Smooth muscle cell (in vitro differentiated cells): Measurements from ENCODE around the gene ABCC1. TPM values are rescaled to one million over a fixed set of nuclear protein-coding genes. Genes with fewer than 3 reads are reported as not detected.

Source experiments
- DNase-seq: peaks from one replicate; lab custom pipeline; 2025; ENCODE audit not compliant: unreplicated experiment; lab: John Stamatoyannopoulos, UW
- H2AFZ ChIP-seq: fragments of 200-600 bp; sonication (generic); 2 replicates; pipeline ENCODE4 v1.6.0; 2016; ENCODE audit warnings: antibody characterized with exemption, low read depth, mild to moderate bottlenecking
- H3F3A ChIP-seq: fragments of 200-600 bp; sonication (generic); 2 replicates; pipeline ENCODE4 v1.6.0; 2017; ENCODE audit warnings: antibody characterized with exemption, low read depth
- H3K27ac ChIP-seq: fragments of 200-600 bp; sonication (generic); 2 replicates; pipeline ENCODE4 v1.5.1; 2016; ENCODE audit warnings: low read depth, mild to moderate bottlenecking
- H3K27me3 ChIP-seq: fragments of 200-600 bp; sonication (generic); 2 replicates; pipeline ENCODE4 v1.6.1; 2016; ENCODE audit warnings: low read depth, mild to moderate bottlenecking
- H3K36me3 ChIP-seq: fragments of 200-600 bp; sonication (generic); 2 replicates; pipeline ENCODE4 v1.5.1; 2016; ENCODE audit warnings: low read depth
- H3K4me1 ChIP-seq: fragments of 200-600 bp; sonication (generic); 2 replicates; pipeline ENCODE4 v1.5.1; 2016; ENCODE audit warnings: low read depth
- H3K4me2 ChIP-seq: fragments of 200-600 bp; sonication (generic); 2 replicates; pipeline ENCODE4 v1.6.0; 2016; ENCODE audit warnings: mild to moderate bottlenecking
- H3K4me3 ChIP-seq: fragments of 200-600 bp; sonication (generic); 2 replicates; pipeline ENCODE4 v1.5.1; 2016; ENCODE audit warnings: mild to moderate bottlenecking
- H3K79me2 ChIP-seq: fragments of 200-600 bp; sonication (generic); 2 replicates; pipeline ENCODE4 v1.6.0; 2016; ENCODE audit warnings: low read depth, mild to moderate bottlenecking
- H3K9ac ChIP-seq: fragments of 200-600 bp; sonication (generic); 2 replicates; pipeline ENCODE4 v1.6.0; 2016; ENCODE audit warnings: low read depth
- H3K9me3 ChIP-seq: fragments of 200-600 bp; sonication (generic); replicated peaks from 2 replicates; pipeline ENCODE4 v1.5.1; 2016; ENCODE audit warnings: low read depth
- H4K20me1 ChIP-seq: fragments of 200-600 bp; sonication (generic); 2 replicates; pipeline ENCODE4 v1.6.0; 2016; ENCODE audit warnings: low read depth
- WGBS: methylation state at CpG from one replicate; pipeline ENCODE4 v1.1.7; 2016; ENCODE audit warnings: low lambda C conversion rate; 5-methylcytosine and 5-hydroxymethylcytosine counted together
- polyA plus RNA-seq: library from polyadenylated mRNA; unstranded; fragments of >200 nt; fragmentation: Nextera tagmentation; extraction: Ambion mirVana; gene quantifications from 2 replicates; pipeline ENCODE4 v1.2.1, GENCODE V29; 2016
- total RNA-seq: library from RNA; depleted of rRNA; stranded (reverse); fragments of >200 nt; gene quantifications from 2 replicates; pipeline ENCODE4 v1.2.3, GENCODE V29; 2014
- TF ChIP-seq, protein P1 (sequence below): fragments of 200-600 bp; sonication (generic); IDR thresholded peaks from 2 replicates; pipeline ENCODE4 v1.5.1; 2017; ENCODE audit warnings: borderline replicate concordance, mild to moderate bottlenecking, antibody characterized with exemption; ENCODE audit not compliant: insufficient read depth, poor library complexity, severe bottlenecking

ABCC1 gene
- total and polyA plus RNA-seq, 2 experiments from 2014 or later = 10.2 to 22.7 TPM

DNA sequence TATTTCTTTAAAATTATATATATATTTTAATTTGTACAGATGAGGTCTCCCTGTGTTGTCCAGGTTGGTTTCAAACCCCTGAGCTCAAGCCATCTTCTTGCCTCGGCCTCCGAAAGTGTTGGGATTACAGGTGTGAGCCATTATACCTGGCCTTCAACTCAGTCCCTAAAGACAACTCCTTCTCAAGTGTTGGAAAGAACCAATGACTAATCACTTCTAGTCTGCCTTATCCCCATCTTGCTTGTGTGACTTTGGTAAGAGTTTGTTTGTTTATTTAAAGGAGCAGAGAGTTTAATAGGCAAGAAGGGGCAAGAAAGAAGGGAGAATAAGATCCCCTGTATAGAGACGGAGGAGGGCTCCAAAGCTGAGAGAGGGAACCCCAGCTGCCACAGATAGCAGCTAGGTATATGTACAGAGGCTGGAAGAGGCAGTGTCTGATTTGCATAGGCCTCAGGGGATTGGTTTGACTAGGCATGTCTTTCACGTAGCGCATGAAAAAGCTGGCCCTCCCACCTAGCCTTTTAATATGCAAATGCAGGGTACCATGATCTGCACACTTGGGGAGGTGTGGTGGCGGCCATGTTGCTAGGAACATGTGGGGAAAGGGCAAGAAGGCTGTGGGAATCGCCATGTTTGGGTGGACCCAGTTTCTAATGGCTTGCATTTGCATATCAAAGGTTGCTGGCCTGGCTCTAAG lies 21.5 kb downstream of the ABCC1 start:
- Histone ChIP-seq H3K27me3 (no peaks in the 10 kb centered on the region), H3K36me3 (no peaks in the 10 kb centered on the region), H3K27ac (no peak overlapping the region), H3K4me3 (no peak overlapping the region), H3K4me1 (no peaks in the 10 kb centered on the region), H3K9ac (no peak overlapping the region), H3K4me2 (no peak overlapping the region), H3K79me2 (peaks cover 28% of the 10 kb centered on the region), H4K20me1 (peaks cover 58% of the 10 kb centered on the region), H2AFZ (no peak overlapping the region), H3F3A (no peaks in the 10 kb centered on the region), H3K9me3 (no peaks in the 10 kb centered on the region)
- no peak for DNase-seq
- WGBS = 83% methylated on average over 7 of the region's 7 CpGs
- TF ChIP-seq, protein P1, sequence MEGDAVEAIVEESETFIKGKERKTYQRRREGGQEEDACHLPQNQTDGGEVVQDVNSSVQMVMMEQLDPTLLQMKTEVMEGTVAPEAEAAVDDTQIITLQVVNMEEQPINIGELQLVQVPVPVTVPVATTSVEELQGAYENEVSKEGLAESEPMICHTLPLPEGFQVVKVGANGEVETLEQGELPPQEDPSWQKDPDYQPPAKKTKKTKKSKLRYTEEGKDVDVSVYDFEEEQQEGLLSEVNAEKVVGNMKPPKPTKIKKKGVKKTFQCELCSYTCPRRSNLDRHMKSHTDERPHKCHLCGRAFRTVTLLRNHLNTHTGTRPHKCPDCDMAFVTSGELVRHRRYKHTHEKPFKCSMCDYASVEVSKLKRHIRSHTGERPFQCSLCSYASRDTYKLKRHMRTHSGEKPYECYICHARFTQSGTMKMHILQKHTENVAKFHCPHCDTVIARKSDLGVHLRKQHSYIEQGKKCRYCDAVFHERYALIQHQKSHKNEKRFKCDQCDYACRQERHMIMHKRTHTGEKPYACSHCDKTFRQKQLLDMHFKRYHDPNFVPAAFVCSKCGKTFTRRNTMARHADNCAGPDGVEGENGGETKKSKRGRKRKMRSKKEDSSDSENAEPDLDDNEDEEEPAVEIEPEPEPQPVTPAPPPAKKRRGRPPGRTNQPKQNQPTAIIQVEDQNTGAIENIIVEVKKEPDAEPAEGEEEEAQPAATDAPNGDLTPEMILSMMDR = no peak

DNA sequence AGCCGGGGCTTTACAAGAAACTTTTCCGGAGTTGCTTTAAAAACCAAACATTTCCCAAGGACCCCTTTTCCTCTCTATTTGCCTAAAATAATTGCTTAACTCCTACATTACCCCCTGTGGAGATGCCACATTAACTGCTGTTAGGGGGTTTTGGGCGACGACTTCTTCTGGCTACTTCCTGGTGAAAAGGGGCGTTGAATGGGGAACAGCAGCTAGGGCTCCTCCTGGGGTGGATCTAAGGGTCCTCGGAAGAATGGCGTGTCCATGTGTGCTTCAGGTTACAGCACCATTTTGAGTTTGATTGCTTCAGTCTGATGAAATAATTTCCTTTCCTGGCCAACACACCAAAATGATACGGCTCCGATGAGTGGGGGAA lies 22.0 kb downstream of the ABCC1 start:
- DNase-seq = no peak
- H3K4me2 ChIP-seq = no peak overlapping the region
- 72% methylated on average over 9 of the region's 9 CpGs for WGBS
- H4K20me1 ChIP-seq = peaks cover 58% of the 10 kb centered on the region
- peaks cover 26% of the 10 kb centered on the region for H3K79me2 ChIP-seq
- no peak overlapping the region for H3K27ac ChIP-seq
- no peak overlapping the region for H2AFZ ChIP-seq
- H3K4me1 ChIP-seq = no peaks in the 10 kb centered on the region
- H3K9ac ChIP-seq = no peak overlapping the region
- H3K36me3 ChIP-seq = no peaks in the 10 kb centered on the region
- TF ChIP-seq, protein P1 = no peak
- H3K27me3 ChIP-seq = no peaks in the 10 kb centered on the region
- H3K4me3 ChIP-seq = no peak overlapping the region
- no peaks in the 10 kb centered on the region for H3K9me3 ChIP-seq
- H3F3A ChIP-seq = no peaks in the 10 kb centered on the region

DNA sequence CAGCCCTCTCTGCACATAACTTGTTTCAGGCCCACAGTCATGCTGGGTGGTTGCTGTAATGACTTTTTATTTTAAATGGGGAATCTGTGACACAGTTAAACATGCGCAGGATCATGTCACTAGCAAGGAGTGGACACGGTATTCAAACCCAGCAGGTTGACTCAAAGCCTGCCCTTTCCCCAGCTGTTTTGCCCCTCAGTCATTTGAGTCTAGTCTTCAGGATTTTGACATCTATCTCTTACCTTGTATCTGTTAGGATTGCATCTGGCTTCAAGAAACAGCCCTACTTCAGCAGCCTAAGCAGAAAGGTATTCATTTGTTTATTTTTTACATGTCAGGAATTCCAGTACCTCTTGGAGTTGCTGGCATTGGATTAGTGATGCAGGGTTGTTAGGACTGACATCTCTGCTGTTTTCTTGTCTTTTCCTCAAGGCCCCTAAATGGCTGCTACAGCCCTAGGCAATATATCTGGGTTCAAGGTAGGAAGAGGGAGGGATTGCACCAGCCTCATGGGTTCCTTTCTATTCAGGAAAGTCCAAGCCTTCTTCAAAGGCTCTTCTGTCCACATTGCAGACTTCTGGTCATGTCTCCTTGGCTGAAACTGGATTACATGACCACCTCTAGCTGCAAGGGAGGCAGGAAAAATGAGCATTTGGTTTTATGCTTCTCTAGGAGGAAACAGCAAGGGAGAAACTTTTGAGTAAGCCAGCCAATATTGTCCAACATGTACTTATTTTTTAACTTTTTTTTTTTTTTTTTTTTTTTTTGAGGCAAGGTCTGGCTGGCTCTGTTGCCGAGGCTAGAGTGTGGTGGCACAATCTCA lies 22.8 kb downstream of the ABCC1 start:
- Histone ChIP-seq H3F3A (no peaks in the 10 kb centered on the region), H3K36me3 (no peaks in the 10 kb centered on the region), H3K27me3 (no peaks in the 10 kb centered on the region), H2AFZ (no peak overlapping the region), H3K4me1 (no peaks in the 10 kb centered on the region), H3K27ac (no peak overlapping the region), H3K9ac (no peak overlapping the region), H4K20me1 (peaks cover 56% of the 10 kb centered on the region), H3K4me2 (no peak overlapping the region), H3K9me3 (no peaks in the 10 kb centered on the region), H3K79me2 (peaks cover 26% of the 10 kb centered on the region), H3K4me3 (no peak overlapping the region)
- no peak for DNase-seq
- 50% methylated on average over 2 of the region's 3 CpGs for WGBS
- TF ChIP-seq, protein P1 = no peak
